OCI-LY7 (cell line): ENCODE data around the gene SELENOK. TPM values are rescaled to one million over a fixed set of nuclear protein-coding genes. Genes with fewer than 3 reads are reported as not detected.
"Not testable (repeated sequence)": the region's sequence is repeated elsewhere in the genome, so short reads cannot be mapped to it uniquely, and the experiment has no call there.

ENCODE experiments used
- BruUV-seq: library from RNA; stranded (reverse); fragments of 400-500 nt; replicated peaks from 2 replicates; lab custom pipeline; 2021; lab: Mats Ljungman, UMichigan
- CTCF ChIA-PET: fragments of 300-600 bp; sonication (Branson Sonifier 250); formaldehyde crosslinking; loops from one replicate; lab custom pipeline; 2022; ENCODE audit warnings: antibody characterized with exemption; ENCODE audit not compliant: unreplicated experiment; lab: Charles Lee
- POLR2A ChIA-PET: fragments of 300-600 bp; sonication (Branson Sonifier 250); formaldehyde crosslinking; loops from one replicate; lab custom pipeline; 2022; ENCODE audit warnings: antibody characterized with exemption; lab: Charles Lee
- DNase-seq: peaks from one replicate; pipeline ENCODE4 v3.0.0-alpha.2; 2015; ENCODE audit warnings: low spot score
- H2AFZ ChIP-seq: fragments of 200-600 bp; sonication (generic), shearing (Covaris generic); 2 replicates; pipeline ENCODE4 v1.6.1; 2014; ENCODE audit warnings: mild to moderate bottlenecking, antibody characterized with exemption, low read length, moderate library complexity
- H3K27ac ChIP-seq: fragments of 200-600 bp; sonication (generic); 2 replicates; pipeline ENCODE4 v1.5.1; 2014; ENCODE audit warnings: mixed run types, low read depth, mild to moderate bottlenecking, moderate library complexity, low read length, inconsistent platforms; ENCODE audit not compliant: poor library complexity, severe bottlenecking
- H3K36me3 ChIP-seq: fragments of 200-600 bp; sonication (generic); 2 replicates; pipeline ENCODE4 v1.6.1; 2014; ENCODE audit warnings: mild to moderate bottlenecking, antibody characterized with exemption, low read length, moderate library complexity, mixed read lengths; ENCODE audit not compliant: insufficient read depth
- H3K4me1 ChIP-seq: fragments of 200-600 bp; sonication (generic); 2 replicates; pipeline ENCODE4 v1.5.1; 2014; ENCODE audit warnings: mild to moderate bottlenecking, low read length; ENCODE audit not compliant: insufficient read depth, poor library complexity, severe bottlenecking
- H3K4me2 ChIP-seq: fragments of 200-600 bp; sonication (generic); 2 replicates; pipeline ENCODE4 v1.6.1; 2014; ENCODE audit warnings: mild to moderate bottlenecking, low read length
- H3K4me3 ChIP-seq: fragments of 200-600 bp; sonication (generic); 2 replicates; pipeline ENCODE4 v1.5.1; 2014; ENCODE audit warnings: mild to moderate bottlenecking, low read depth, low read length; ENCODE audit not compliant: poor library complexity, severe bottlenecking
- H3K79me2 ChIP-seq: fragments of 200-600 bp; sonication (generic); 2 replicates; pipeline ENCODE4 v1.6.1; 2016; ENCODE audit warnings: low read depth, mild to moderate bottlenecking, low read length, moderate library complexity, mixed read lengths; ENCODE audit not compliant: insufficient read depth
- H3K9me2 ChIP-seq: fragments of 200-600 bp; sonication (generic); 2 replicates; pipeline ENCODE4 v1.6.1; 2016; ENCODE audit warnings: mild to moderate bottlenecking, low read length, mixed read lengths; ENCODE audit not compliant: insufficient read depth
- H3K9me3 ChIP-seq: fragments of 200-600 bp; sonication (generic); 2 replicates; pipeline ENCODE4 v1.6.1; 2014; ENCODE audit warnings: mild to moderate bottlenecking, mixed run types, low read length, mixed read lengths
- H4K20me1 ChIP-seq: fragments of 200-600 bp; sonication (generic); 2 replicates; pipeline ENCODE4 v1.6.1; 2014; ENCODE audit warnings: mild to moderate bottlenecking, antibody characterized with exemption, low read length, moderate library complexity, mixed read lengths; ENCODE audit not compliant: insufficient read depth
- CTCF ChIP-seq: fragments of 200-600 bp; sonication (generic); conservative IDR thresholded peaks from 2 replicates; pipeline ENCODE4 v1.5.1; 2014; ENCODE audit warnings: mild to moderate bottlenecking, antibody characterized with exemption, low read length, moderate library complexity, mixed read lengths
- EZH2phosphoT487 ChIP-seq: fragments of 200-600 bp; sonication (generic); IDR thresholded peaks from 2 replicates; pipeline ENCODE4 v1.6.1; 2018; ENCODE audit warnings: low read depth, borderline replicate concordance, mild to moderate bottlenecking, mixed run types, antibody characterized with exemption, low read length, moderate library complexity, mixed read lengths
- intact Hi-C: fragments of 100-400 bp; cut with micrococcal nuclease; formaldehyde crosslinking; loops from one replicate; pipeline ENCODE4 v1.10.0; 2022; ENCODE audit not compliant: unreplicated experiment
- total RNA-seq, 2 experiments: library from RNA; depleted of rRNA in 1 of 2; stranded (reverse); fragments of >200 nt in 1 of 2; shearing (Covaris generic) in 1 of 2; gene quantifications; 2 replicates each; pipeline ENCODE4 v1.2.3, GENCODE V29; 2014 to 2022

The SELENOK gene
- total RNA-seq, 2 experiments from 2014 or later: 36.7 to 48.7 TPM

- no TSS peak for BruUV-seq
- no peaks in the 10 kb centered on the region for H3K79me2 ChIP-seq
- intact Hi-C loops: loop anchor here (10.0 kb wide), 2 partner anchors 489 to 561 kb away; no protein-coding TSS in a partner anchor
Measured at GRCh38 chr3:53935283-53935901, 43.7 kb upstream of the SELENOK start.

GRCh38 chr3:53927208-53927872 lies 35.7 kb upstream of the SELENOK start:
- H3K9me2 ChIP-seq, H3K36me3 ChIP-seq, CTCF ChIA-PET, H3K4me1 ChIP-seq, H3K4me3 ChIP-seq, H3K9me3 ChIP-seq, H3K27ac ChIP-seq, H3K79me2 ChIP-seq, intact Hi-C loops, POLR2A ChIA-PET, DNase-seq, H4K20me1 ChIP-seq, BruUV-seq, H3K4me2 ChIP-seq, H2AFZ ChIP-seq: not testable (repeated sequence)

More at GRCh38 chr3:53935283-53935901, 43.7 kb upstream of the SELENOK start:
- Histone ChIP-seq H3K4me1 (no peaks in the 10 kb centered on the region), H3K27ac (no peak overlapping the region), H2AFZ (no peak overlapping the region), H3K4me2 (no peak overlapping the region), H3K9me2 (no peaks in the 10 kb centered on the region), H3K4me3 (no peak overlapping the region), H4K20me1 (no peaks in the 10 kb centered on the region), H3K9me3 (no peaks in the 10 kb centered on the region), H3K36me3 (no peaks in the 10 kb centered on the region)
- TF ChIP-seq CTCF (no peak), EZH2phosphoT487 (no peak)
- ChIA-PET CTCF (no interaction called here), POLR2A (no interaction called here)
- DNase-seq: no peak

- BruUV-seq: no TSS peak
- H3K9me2 ChIP-seq: no peaks in the 10 kb centered on the region
- H3K36me3 ChIP-seq: no peaks in the 10 kb centered on the region
- CTCF ChIA-PET: no interaction called here
- H3K9me3 ChIP-seq: no peaks in the 10 kb centered on the region
- peak; percentile 12 for DNase-seq
- H3K4me1 ChIP-seq: no peaks in the 10 kb centered on the region
- intact Hi-C loops: no loop called here
- no peaks in the 10 kb centered on the region for H3K79me2 ChIP-seq
- H3K27ac ChIP-seq: no peak overlapping the region
- no peak for TF ChIP-seq EZH2phosphoT487
- TF ChIP-seq CTCF: peak; percentile 66
- POLR2A ChIA-PET: no interaction called here
- H4K20me1 ChIP-seq: no peaks in the 10 kb centered on the region
- H3K4me2 ChIP-seq: no peak overlapping the region
- no peak overlapping the region for H2AFZ ChIP-seq
- no peak overlapping the region for H3K4me3 ChIP-seq
Measured at GRCh38 chr3:53921296-53921695, 29.6 kb upstream of the SELENOK start.
